Spinal cord (tissue), 10 donors: ENCODE results near the gene LIMK1. TPM values are rescaled to one million over a fixed set of nuclear protein-coding genes. Genes with fewer than 3 reads are reported as not detected.
"Not testable (repeated sequence)": the region's sequence is repeated elsewhere in the genome, so short reads cannot be mapped to it uniquely, and the experiment has no call there.

ENCODE experiments used
- DNase-seq, 6 donors: peaks; one replicate each; pipeline versions ENCODE4 v3.0.0 to v3.0.0-alpha.2; 2013 to 2015; ENCODE audit warnings: low spot score in 6 of 6, low read depth in 4 of 6
- H3K27ac ChIP-seq: one replicate; pipeline ENCODE4 v1.5.1; 2013; ENCODE audit warnings: low read depth, low read length, control low read depth
- H3K27me3 ChIP-seq: one replicate; pipeline ENCODE4 v1.6.1; 2013; ENCODE audit warnings: low read length; ENCODE audit not compliant: control insufficient read depth, insufficient read depth
- H3K36me3 ChIP-seq: one replicate; pipeline ENCODE4 v1.6.1; 2013; ENCODE audit warnings: low read length; ENCODE audit not compliant: control insufficient read depth, insufficient read depth
- H3K4me1 ChIP-seq: one replicate; pipeline ENCODE4 v1.6.1; 2013; ENCODE audit warnings: low read length; ENCODE audit not compliant: control insufficient read depth, insufficient read depth
- H3K4me3 ChIP-seq: one replicate; pipeline ENCODE4 v1.5.1; 2013; ENCODE audit warnings: low read depth, low read length, control low read depth
- H3K9me3 ChIP-seq: one replicate; pipeline ENCODE4 v1.6.1; 2013; ENCODE audit warnings: low read length; ENCODE audit not compliant: control insufficient read depth, insufficient read depth
- WGBS: methylation state at CpG from one replicate; pipeline ENCODE4 v1.1.5; 2013; ENCODE audit warnings: missing lambda C conversion rate; ENCODE audit not compliant: insufficient coverage; 5-methylcytosine and 5-hydroxymethylcytosine counted together
- polyA plus RNA-seq, 2 donors: library from polyadenylated mRNA; unstranded; fragments of 120-200 nt; gene quantifications; one replicate each; pipeline ENCODE4 v1.2.1, GENCODE V29; 2013; ENCODE audit not compliant: insufficient read length in 2 of 2
- total RNA-seq, 2 donors: library from RNA; depleted of rRNA in 1 of 2; stranded (reverse); fragments of 120-200 nt in 1 of 2; fragments of >200 nt in 1 of 2; gene quantifications; one replicate each; pipeline versions ENCODE4 v1.2.3 to v1.2.4, GENCODE V29; 2013 to 2014
- donor health status: healthy.

Gene LIMK1
- total and polyA plus RNA-seq, 4 donors: 26.3 to 81.5 (median 58.5) TPM

- peaks cover 86% of the 10 kb centered on the region for H3K36me3 ChIP-seq
- no peaks in the 10 kb centered on the region for H3K9me3 ChIP-seq
- H3K4me3 ChIP-seq: no peak overlapping the region
- DNase-seq: no peak
- no peak overlapping the region for H3K27ac ChIP-seq
- H3K27me3 ChIP-seq: no peaks in the 10 kb centered on the region
- no peaks in the 10 kb centered on the region for H3K4me1 ChIP-seq
- 63% methylated on average over 17 of the region's 17 CpGs for WGBS
Observed at GRCh38 chr7:74115326-74115725, 31.7 kb downstream of the LIMK1 start.

GRCh38 chr7:74116356-74116755 is 32.8 kb downstream of the LIMK1 start:
- Histone ChIP-seq H3K27me3 (no peaks in the 10 kb centered on the region), H3K36me3 (peaks cover 86% of the 10 kb centered on the region), H3K27ac (no peak overlapping the region), H3K9me3 (no peaks in the 10 kb centered on the region), H3K4me3 (no peak overlapping the region), H3K4me1 (no peaks in the 10 kb centered on the region)
- WGBS: 88% methylated on average over 7 of the region's 13 CpGs
- no peak for DNase-seq

GRCh38 chr7:74119831-74120230 is 36.2 kb downstream of the LIMK1 start:
- Histone ChIP-seq H3K27ac (no peak overlapping the region), H3K27me3 (no peaks in the 10 kb centered on the region), H3K9me3 (no peaks in the 10 kb centered on the region), H3K4me1 (no peaks in the 10 kb centered on the region), H3K36me3 (peaks cover 69% of the 10 kb centered on the region), H3K4me3 (no peak overlapping the region)
- DNase-seq: no peak
- 98% methylated on average over 4 of the region's 4 CpGs for WGBS

- Histone ChIP-seq H3K4me1 (no peaks in the 10 kb centered on the region), H3K27ac (no peak overlapping the region), H3K36me3 (peaks cover 52% of the 10 kb centered on the region), H3K27me3 (no peaks in the 10 kb centered on the region), H3K9me3 (no peaks in the 10 kb centered on the region), H3K4me3 (no peak overlapping the region)
- 90% methylated on average over 22 of the region's 26 CpGs for WGBS
- no peak for DNase-seq
Observed at GRCh38 chr7:74121401-74122249, 38.0 kb downstream of the LIMK1 start.

- H3K4me1 ChIP-seq, H3K27ac ChIP-seq, DNase-seq, H3K27me3 ChIP-seq, H3K4me3 ChIP-seq, H3K9me3 ChIP-seq: not testable (repeated sequence)
- H3K36me3 ChIP-seq: peaks cover 34% of the 10 kb centered on the region
- WGBS: 98% methylated on average over 6 of the region's 7 CpGs
Observed at GRCh38 chr7:74123892-74124291, 40.3 kb downstream of the LIMK1 start.

GRCh38 chr7:74126220-74126880 is 42.7 kb downstream of the LIMK1 start:
- no peak for DNase-seq
- H3K36me3 ChIP-seq: peaks cover 11% of the 10 kb centered on the region
- no peaks in the 10 kb centered on the region for H3K4me1 ChIP-seq
- 84% methylated on average over 12 of the region's 12 CpGs for WGBS
- no peak overlapping the region for H3K27ac ChIP-seq
- H3K4me3 ChIP-seq: no peak overlapping the region
- no peaks in the 10 kb centered on the region for H3K27me3 ChIP-seq
- H3K9me3 ChIP-seq: no peaks in the 10 kb centered on the region

GRCh38 chr7:74129887-74130286 is 46.3 kb downstream of the LIMK1 start:
- no peak overlapping the region for H3K4me3 ChIP-seq
- H3K36me3 ChIP-seq: no peaks in the 10 kb centered on the region
- no peak overlapping the region for H3K27ac ChIP-seq
- no peaks in the 10 kb centered on the region for H3K27me3 ChIP-seq
- H3K9me3 ChIP-seq: no peaks in the 10 kb centered on the region
- peak in 1 of 6 donors; percentile 78 for DNase-seq
- no CpG with 5 or more reads among the region's 2 CpGs for WGBS
- H3K4me1 ChIP-seq: no peaks in the 10 kb centered on the region

GRCh38 chr7:74130518-74130917 is 46.9 kb downstream of the LIMK1 start:
- DNase-seq: peak in 1 of 6 donors; percentile 17
- no peaks in the 10 kb centered on the region for H3K36me3 ChIP-seq
- H3K27ac ChIP-seq: no peak overlapping the region
- WGBS: 73% methylated on average over 3 of the region's 4 CpGs
- no peaks in the 10 kb centered on the region for H3K9me3 ChIP-seq
- no peaks in the 10 kb centered on the region for H3K4me1 ChIP-seq
- H3K27me3 ChIP-seq: no peaks in the 10 kb centered on the region
- no peak overlapping the region for H3K4me3 ChIP-seq

GRCh38 chr7:74134117-74134620 is 50.6 kb downstream of the LIMK1 start:
- Histone ChIP-seq H3K9me3 (no peaks in the 10 kb centered on the region), H3K4me1 (no peaks in the 10 kb centered on the region), H3K36me3 (no peaks in the 10 kb centered on the region), H3K4me3 (no peak overlapping the region), H3K27ac (no peak overlapping the region), H3K27me3 (no peaks in the 10 kb centered on the region)
- 92% methylated on average over 4 of the region's 8 CpGs for WGBS
- no peak for DNase-seq
